HG03460 (cell line): Measurements from ENCODE around the gene PCNT.
"Not testable (repeated sequence)": the region's sequence is repeated elsewhere in the genome, so short reads cannot be mapped to it uniquely, and the experiment has no call there.

Source experiments
- ATAC-seq: cut with Tn5 transposase; IDR thresholded peaks from one replicate; pipeline ENCODE4 v1.9.1; 2021; ENCODE audit not compliant: unreplicated experiment

The PCNT gene

DNA sequence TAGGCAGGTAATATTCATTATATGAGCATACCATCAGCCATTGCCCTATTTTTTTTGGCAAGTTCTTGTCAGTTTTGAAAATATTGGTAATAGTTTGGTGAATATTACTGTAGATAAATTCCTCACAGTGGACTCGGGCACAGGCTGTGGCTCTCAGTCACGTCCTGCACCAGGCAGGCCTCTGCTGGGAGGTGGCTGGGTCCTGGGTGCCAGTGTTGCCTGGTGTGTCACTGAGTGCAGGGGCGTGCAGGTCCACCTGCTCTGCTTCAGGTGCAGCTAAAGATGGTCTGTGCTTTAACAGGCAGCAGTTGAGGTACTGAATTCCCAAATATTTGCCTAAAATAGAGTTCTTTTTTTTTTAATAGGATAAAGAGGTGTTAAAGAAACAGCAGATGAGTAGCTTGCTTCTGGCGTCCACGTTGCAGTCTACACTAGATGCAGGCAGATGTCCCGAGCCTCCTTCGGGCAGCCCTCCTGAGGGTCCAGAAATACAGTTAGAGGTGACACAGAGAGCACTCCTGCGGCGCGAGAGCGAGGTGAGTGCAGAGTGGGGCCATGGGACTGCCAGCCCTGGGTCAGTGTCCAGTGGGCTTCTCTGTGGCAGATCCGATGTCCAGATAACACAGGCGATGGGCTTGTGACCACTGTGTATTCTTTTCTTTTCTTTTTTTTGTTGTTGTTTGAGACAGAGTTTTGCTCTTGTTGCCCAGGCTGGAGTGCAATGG, 77.4 kb downstream of the PCNT start:
- ATAC-seq = no peak

DNA sequence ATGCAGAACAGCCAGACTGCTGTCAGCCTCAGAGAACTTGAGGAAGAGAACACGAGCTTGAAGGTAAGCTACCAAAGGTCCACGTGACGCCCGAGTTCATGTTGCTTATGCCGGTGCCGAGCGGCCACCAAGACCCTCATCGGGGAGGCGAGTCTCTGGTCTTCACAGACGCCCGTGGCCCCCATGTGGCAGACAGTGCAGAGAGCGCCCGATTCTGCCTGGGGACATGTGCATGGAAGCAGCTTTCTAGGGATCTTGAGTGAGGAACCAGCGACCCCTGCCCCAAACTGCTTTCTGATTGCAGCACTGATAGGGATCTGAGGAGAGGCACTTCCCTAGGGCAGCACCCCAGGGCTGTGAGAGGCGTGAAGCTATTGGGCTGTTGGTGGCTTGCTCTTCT, 78.5 kb downstream of the PCNT start:
- no peak for ATAC-seq

DNA sequence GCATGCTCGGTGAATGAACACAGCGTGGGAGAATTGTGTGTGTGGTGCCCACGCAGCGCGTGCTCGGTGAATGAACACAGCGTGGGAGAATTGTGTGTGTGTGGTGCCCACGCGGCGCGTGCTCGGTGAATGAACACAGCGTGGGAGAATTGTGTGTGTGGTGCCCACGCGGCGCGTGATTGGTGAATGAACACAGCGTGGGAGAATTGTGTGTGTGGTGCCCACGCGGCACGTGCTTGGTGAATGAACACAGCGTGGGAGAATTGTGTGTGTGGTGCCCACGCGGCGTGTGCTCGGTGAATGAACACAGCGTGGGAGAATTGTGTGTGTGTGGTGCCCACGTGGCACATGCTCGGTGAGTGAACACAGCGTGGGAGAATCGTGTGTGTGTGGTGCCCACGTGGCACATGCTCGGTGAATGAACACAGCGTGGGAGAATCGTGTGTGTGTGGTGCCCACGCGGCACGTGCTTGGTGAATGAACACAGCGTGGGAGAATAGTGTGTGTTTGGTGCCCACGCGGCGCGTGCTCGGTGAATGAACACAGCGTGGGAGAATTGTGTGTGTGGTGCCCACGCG, 79.4 kb downstream of the PCNT start:
- ATAC-seq = not testable (repeated sequence)

DNA sequence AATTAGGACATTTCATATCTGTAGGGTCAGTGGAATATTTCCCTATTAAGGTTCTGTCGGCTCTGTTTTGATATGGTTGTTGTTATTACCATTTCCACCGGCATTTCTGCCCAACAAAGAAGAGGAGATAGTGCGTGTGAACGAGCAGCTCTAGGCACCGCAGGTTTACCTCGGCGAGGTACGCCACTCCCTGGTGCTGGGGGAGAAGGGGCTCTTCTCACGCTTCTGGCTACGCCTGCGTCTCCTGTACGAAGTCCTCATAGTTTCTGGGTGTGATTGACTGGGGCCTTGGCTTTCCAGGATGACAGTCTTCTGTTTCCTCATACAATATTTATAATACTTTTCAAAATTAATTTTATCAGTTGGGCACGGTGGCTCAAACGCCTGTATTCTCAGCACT, 80.3 kb downstream of the PCNT start:
- no peak for ATAC-seq

DNA sequence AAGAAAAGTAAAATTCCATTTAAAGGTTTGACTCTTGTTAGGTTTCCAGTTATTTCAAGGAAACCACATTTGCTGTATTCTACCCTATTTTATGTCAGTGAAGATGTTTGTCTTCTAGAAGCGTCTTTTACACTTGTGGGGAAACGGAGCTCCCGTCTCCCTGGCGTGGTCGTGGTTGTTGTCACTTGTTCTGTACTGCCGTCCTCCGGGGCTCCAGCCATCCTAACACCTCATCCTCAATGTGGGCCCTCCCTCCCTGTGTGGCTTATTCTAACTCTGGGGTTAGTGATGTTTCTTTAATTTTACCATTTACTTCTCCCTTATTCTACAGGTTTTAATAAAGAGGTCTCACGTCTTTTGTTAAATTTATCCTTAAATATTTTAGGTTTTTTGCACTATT, 82.0 kb downstream of the PCNT start:
- ATAC-seq = no peak

DNA sequence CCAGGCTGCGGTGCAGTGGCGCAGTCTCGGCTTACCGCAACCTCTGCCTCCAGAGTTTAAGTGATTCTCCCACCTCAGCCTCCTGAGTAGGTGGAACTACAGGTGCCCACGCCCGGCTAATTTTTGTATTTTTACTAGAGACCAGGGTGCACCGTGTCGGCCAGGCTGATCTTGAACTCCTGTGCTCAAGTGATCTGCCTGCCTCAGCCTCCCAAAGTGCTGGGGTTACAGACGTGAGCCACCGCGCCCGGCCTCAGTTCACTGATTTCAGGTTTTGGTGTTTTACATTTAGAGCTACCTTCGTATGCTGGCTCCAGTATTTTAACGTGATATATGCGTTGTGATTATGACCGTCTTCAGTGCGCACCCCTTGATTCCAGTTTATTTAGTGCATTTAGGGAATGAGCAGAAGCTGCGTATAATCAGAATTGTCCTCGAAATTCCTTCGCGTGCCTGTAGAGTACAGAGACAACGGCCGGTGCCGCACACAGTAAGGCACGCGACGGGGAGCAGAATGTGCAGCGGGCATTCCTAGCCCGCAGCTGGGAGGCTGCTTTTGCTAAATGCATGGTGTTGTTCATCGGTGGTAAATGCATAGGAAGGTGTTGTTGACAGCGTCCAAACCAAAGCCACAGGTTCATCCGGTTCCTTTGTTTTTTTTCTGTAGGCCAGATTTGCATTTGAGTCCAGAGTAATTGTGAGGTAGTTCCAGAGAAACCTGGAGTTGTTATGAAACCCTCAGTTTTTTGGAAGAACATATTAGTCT, 85.9 kb downstream of the PCNT start:
- ATAC-seq = no peak

DNA sequence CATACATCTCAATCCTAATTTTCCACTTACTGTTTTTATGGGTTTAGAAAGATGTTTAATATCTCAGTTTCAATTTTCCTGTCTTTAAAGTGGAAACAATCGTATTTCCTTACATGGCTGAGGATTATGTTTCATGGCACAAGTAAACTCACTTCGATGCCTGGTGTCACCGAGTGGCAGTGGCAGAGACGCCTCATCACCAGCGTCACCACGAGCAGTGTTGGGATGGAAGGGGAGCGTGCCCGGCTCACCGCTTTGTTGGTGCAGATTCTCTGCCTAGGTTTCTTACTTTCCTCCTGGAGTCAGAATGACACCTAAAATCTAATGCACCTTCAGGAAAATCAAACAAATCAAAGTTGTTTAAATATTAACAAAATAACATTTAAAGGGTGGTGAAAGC, 86.6 kb downstream of the PCNT start:
- no peak for ATAC-seq

DNA sequence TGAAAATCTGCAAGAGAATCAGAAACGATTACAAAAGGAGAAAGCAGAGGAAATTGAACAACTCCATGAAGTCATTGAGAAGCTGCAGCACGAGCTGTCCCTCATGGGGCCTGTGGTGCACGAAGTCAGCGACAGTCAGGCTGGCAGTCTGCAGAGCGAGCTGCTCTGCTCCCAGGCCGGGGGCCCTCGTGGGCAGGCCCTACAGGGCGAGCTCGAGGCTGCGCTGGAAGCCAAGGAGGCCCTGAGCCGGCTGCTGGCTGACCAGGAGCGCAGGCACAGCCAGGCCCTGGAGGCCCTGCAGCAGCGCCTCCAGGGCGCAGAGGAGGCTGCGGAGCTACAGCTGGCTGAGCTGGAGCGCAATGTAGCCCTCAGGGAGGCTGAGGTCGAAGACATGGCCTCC, 87.3 kb downstream of the PCNT start:
- ATAC-seq = no peak

DNA sequence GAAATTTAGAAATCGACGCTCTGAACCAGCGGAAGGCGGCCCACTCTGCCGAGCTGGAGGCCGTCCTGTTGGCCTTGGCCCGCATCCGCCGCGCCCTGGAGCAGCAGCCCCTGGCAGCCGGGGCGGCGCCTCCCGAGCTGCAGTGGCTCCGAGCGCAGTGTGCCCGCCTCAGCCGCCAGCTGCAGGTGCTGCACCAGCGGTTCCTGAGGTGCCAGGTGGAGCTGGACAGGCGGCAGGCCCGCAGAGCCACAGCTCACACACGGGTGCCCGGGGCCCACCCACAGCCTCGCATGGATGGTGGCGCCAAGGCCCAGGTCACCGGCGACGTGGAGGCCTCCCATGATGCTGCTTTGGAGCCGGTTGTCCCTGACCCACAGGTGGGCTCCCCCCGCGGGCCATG, 87.7 kb downstream of the PCNT start:
- no peak for ATAC-seq

DNA sequence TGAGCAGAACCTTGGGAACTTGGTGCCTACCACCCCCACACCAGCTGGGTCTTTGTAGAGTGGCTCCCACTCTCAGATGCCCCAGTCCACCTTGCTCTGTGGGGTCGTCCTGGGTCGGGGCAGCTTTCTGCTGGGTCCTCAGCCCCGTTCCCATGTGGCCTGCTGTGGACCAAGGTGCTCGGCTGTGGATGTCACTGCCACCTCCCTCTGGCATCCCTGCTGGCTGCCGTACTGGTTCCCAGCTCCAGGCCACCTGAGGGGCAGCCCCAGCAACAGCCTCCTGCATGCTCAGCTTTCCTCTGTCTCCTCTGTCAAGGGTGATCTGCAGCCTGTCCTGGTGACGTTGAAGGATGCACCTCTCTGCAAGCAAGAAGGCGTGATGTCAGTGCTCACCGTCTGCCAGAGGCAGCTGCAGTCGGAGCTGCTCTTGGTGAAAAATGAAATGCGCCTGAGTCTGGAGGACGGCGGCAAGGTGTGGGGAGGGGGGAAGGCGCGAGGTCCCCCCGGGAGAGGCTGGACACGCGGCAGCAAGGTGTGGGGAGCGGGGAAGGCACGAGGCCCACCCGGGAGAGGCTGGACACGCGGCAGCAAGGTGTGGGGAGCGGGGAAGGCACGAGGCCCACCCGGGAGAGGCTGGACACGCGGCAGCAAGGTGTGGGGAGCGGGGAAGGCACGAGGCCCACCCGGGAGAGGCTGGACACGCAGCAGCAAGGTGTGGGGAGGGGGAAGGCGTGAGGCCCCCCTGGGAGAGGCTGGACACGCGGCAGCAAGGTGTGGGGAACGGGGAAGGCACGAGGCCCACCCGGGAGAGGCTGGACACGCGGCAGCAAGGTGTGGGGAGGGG, 88.8 kb downstream of the PCNT start:
- no peak for ATAC-seq

DNA sequence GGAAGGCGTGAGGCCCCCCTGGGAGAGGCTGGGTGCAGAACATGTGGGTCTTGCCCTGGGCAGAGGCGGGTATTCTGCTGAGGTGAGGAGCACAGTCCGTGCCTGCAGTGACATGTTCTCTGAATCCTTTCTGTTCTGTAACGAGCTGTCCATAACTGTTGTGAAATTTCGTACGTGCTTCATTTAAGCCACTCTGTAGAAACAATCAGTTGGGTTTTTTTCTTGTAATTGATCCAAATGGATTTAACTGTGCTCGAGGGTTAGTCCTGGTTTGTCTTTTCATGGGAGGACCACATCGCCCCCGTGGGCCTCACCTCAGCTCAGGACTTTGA, 89.4 kb downstream of the PCNT start:
- ATAC-seq = no peak

DNA sequence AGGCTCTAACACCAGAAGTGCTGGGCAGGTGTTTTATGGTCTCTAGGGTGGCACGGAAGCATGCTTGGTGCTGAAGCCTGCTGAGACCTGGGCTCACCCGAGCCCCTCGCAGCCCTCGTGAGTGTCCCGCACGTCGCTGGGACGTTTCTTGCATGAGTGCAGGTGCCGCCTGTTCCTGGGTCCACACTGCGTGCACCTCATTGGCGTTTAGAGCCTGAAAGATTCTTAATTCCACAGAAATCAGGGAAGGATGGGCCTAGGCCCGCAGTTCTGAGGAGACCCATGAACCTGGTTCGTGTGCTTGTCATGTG, 91.0 kb downstream of the PCNT start:
- ATAC-seq = no peak

DNA sequence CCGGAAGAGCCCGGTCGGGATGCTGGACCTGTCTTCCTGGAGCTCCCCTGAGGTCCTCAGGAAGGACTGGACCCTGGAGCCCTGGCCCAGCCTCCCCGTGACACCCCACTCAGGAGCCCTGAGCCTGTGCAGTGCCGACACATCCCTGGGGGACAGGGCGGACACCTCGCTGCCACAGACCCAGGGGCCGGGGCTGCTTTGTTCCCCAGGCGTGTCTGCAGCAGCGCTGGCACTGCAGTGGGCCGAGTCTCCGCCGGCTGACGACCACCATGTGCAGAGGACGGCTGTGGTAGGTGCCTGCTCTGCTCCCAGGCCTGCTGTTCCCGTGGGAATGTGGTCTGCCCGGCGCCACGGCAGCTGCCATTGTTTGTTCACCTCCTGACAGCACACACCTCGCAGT, 92.6 kb downstream of the PCNT start:
- ATAC-seq = no peak

DNA sequence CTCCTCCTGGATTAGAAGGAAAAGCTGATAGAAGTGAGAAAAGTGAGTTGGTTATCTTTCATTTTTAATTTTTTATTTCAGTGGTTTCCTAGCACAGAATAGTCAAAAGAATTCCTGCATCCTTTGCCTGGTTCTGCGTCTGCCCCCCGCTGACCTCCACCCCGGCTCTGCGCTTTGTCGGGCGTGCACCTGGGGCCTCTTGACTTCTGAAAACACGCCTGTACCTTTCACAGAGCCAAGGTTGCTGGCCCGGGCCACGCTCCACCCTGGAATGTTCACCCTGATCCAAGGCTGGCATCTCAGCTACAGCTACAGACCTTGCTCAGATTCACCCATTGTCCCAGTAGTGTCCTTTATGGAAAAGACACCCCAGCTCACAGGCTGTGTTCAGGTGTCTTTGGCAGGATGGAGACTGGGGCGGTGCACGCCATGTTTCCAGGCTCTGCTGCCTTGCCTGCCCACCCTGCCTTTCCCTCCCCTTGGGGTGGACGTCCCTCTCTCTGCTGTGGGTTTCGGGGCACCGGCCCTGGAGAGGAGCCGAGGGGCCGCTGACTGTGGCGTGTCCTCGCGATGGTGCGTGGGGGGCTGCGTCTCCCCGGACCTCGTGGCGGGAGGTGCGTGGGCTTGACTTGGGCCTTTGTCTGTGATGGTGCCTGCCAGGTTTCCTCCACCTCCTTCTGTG, 94.5 kb downstream of the PCNT start:
- no peak for ATAC-seq

DNA sequence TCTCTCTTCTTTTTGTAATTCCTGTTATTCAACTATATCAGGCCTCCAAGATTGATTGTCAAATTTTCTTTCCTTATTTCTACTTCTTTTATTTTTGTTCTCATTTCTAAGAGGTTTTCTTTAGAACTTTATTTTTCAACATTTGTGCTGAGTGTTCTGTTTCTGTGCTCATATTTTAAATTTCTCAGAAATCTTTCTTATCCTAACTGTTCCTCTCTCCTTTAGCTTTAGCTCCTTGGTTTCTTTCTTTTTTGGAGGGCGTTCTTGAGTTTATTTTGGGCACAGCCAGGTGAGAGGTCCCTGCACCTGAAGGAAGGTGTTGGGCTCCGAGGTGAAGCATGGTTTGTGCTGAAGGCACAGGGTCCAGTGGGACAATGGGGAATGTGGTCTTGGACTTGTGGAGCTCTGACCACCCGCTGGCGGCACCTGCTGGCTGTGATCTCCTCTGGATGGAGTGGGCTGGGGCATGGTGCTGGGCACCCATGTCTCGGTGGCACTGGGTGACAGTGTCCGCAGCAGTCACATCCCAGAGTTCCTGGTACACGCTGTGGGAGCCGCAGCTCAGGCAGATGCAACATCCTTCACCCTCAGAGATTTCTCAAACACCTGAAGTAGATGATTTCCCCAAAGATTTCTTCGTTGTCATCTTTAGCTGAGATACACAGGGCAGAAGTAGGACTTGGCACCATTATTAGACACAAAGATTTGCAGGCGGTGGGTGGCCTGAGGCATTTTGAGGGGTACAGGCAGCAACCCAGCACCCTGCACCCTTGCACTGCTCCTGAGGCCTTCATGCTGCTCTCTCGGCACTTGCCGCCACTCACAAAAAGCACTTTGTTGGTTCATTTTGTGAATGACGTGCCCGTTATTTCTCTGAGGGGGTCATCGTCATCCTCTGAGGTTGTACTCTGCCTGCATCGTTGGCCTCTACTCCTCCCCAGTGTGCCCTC, 96.6 kb downstream of the PCNT start:
- no peak for ATAC-seq

DNA sequence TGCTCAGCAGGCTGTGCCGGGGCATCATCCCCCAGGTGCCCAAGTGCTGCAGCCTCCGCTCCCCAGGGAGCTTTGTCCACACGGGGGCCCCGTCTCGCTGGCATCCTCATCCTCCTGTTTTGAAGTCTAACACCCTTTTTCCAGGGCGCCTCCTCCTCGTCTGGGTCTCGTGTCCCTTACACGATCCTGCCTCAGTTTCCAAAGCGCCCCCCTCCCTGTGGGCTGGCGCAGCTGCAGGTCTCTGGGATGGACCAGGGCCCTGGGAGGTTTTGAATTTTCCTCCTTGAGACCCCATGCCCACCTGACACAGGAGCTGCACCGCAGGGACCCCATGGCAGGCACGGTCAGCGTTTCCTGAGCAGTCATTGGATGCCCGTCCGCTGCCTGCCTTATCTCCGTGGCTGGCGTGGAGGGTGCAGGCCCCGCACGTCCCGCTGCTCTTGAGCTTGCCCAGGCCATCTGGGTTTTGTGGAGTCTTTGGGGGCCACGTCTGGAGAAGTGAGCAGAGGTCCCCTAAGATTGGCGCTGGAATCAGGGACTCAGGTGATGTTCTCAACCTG, 97.3 kb downstream of the PCNT start:
- ATAC-seq = no peak

DNA sequence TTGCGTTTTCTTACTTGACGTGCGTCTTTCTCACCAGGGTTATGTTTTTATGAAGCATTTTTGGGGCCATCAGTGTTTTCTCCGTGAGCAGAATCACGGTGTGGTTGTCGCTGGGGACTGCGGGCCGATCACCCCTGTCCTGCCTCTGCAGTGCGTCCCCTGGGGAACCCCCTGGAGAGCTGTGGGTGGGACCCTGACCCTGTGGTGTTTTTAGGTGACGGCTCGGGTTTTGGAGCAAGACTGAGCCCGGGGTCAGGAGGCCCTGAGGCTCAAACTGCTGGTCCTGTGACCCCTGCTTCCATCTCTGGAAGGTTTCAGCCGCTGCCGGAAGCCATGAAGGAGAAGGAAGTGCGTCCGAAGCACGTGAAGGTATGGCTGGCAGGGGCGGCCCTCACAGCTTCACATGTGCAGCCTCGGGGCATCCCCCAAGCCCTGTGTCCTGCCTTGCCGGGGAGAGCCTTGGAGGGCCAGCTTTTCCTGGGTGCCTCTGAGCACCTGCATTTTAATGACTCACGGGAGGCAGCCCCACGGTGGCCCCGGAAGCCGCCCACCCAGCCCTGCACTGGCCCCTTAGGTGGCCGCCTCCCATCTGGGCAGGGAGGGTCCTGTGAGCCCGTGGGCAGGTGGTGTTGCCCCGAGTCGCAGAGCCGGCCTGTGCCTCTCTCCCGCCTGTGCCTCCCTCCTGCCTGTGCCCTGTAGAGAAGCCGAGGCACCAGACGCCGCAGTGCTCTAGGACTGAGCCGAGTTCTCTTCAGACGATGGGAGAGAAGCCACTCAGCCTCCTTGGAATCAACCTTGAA, 98.0 kb downstream of the PCNT start:
- ATAC-seq = no peak

DNA sequence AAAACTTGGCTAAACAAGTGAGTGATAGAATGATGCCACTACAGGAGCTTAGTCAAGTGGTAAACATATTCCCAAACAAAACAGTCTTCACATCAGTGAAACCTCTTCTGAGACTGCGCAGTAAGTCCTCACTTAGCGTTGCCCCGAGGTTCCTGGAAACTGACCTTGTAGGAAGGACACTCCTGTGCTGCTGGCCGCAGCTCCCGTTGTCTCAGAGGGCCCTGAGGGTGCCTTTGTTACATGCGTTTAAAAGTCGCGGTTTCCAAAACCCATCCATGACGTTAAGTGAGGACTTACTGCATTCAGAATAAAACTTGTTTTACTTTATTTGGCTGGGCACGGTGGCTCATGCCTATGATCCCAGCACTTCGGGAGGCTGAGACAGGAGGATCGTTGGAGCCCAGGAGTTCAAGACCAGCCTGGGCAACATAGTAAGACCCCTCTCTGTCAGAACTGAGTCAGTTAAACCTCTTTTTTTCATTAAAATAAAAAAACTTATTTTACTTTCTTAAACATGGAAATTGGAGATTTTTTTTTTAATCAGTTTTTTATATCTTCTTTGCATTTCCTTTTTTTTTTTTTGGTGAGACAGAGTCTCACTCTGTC, 98.8 kb downstream of the PCNT start:
- no peak for ATAC-seq
